Measurements from ENCODE around the gene ECI2. TPM values are rescaled to one million over a fixed set of nuclear protein-coding genes. Genes with fewer than 3 reads are reported as not detected.

The ECI2 gene
- total RNA-seq, 1 experiment from 2014 or later, result 61.4 TPM

DNA sequence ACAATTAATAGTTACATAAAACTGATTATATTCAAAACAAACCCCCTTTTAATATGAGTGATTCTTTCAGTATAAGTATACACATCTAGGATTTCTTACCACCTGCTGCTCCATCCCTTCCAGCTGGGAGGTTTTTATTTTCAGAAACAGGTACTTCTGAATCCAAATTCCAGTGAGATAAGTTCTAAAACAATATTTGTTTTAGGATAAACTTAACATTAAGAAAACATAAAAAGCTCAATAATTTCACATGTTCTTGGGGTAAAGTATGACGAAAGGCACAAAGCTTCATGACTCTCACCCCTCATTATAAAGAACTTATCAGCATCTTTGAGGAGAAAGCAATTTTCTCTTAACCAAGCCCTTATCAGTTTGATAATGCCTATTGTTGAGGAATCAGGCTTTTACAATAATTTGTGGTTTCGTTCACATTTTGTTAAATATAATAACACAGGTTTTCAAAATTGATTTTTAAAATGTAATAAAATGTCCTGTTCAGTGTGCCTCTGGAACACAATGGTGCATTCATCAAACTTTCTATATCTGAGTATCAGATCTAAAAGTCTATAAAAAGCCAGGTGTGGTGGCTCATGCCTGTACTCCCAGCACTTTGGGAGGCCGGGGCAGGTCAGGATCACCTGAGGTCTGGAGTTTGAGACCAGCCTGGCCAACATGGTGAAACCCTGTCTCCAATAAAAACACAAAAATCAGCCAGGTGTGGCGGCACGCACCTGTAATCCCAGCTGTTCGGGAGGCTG, 60.7 kb downstream of the ECI2 start:
- Mint-ChIP-seq H3K9me3 (no peaks in the 10 kb centered on the region), H3K4me3 (no peak overlapping the region), H3K27me3 (ENCODE audit: low read depth) (no peaks in the 10 kb centered on the region), H3K4me1 (peaks cover 4% of the 10 kb centered on the region; the same call in 1 of the 2 replicates), H3K27ac (no peak overlapping the region), H3K36me3 (no peaks in the 10 kb centered on the region)
- POLR2A ChIA-PET, result no interaction called here
- ATAC-seq (no peak), DNase-seq (ENCODE audit: low spot score) (no peak)
- CTCF ChIA-PET, result no interaction called here
- TF ChIP-seq SP1 (CRISPR knock-in tag; conservative IDR thresholded peaks at IDR 0.05), result no peak
- TF ChIP-seq CBFB (CRISPR knock-in tag; IDR thresholded peaks at IDR 0.05; ENCODE audit: low read depth), result no peak

DNA sequence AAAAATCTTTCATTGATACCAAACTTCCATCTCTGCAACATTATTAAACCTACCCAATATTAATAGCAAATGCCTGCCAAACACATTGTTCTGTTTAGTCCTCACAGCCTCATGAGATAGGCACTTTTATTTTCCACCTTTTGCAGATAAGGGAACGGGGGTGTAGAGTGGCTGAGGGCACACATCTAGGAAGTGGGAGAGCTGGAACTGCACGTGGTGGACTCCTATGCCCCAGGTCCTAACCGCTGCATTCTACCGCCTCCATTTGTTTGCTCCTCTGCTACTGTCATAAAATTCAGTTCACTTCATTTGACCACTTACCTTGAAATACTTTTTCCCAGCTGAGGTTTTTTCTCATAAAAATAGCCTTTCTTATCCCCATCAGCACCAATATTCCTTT, 64.0 kb downstream of the ECI2 start:
- H3K36me3 Mint-ChIP-seq, result no peaks in the 10 kb centered on the region
- no peak overlapping the region for H3K27ac Mint-ChIP-seq
- DNase-seq (ENCODE audit: low spot score) (no peak), ATAC-seq (no peak)
- no peak overlapping the region for H3K4me3 Mint-ChIP-seq
- no peaks in the 10 kb centered on the region for H3K9me3 Mint-ChIP-seq
- H3K27me3 Mint-ChIP-seq (ENCODE audit: low read depth), result no peaks in the 10 kb centered on the region
- ChIA-PET CTCF (no interaction called here), POLR2A (no interaction called here)
- H3K4me1 Mint-ChIP-seq, result peaks cover 10% of the 10 kb centered on the region
- TF ChIP-seq FOXP1 (CRISPR knock-in tag; IDR thresholded peaks at IDR 0.05; ENCODE audit: borderline replicate concordance) (no peak), ZNF396 (CRISPR knock-in tag; IDR thresholded peaks at IDR 0.05; ENCODE audit: borderline replicate concordance) (no peak), ATF1 (CRISPR knock-in tag; IDR thresholded peaks at IDR 0.05) (no peak), ZNF317 (CRISPR knock-in tag; IDR thresholded peaks at IDR 0.05; ENCODE audit: borderline replicate concordance, low read depth) (no peak), ETV6 (CRISPR knock-in tag; IDR thresholded peaks at IDR 0.05) (no peak), ZNF121 (CRISPR knock-in tag; IDR thresholded peaks at IDR 0.05) (no peak)
- TF ChIP-seq, protein P1, sequence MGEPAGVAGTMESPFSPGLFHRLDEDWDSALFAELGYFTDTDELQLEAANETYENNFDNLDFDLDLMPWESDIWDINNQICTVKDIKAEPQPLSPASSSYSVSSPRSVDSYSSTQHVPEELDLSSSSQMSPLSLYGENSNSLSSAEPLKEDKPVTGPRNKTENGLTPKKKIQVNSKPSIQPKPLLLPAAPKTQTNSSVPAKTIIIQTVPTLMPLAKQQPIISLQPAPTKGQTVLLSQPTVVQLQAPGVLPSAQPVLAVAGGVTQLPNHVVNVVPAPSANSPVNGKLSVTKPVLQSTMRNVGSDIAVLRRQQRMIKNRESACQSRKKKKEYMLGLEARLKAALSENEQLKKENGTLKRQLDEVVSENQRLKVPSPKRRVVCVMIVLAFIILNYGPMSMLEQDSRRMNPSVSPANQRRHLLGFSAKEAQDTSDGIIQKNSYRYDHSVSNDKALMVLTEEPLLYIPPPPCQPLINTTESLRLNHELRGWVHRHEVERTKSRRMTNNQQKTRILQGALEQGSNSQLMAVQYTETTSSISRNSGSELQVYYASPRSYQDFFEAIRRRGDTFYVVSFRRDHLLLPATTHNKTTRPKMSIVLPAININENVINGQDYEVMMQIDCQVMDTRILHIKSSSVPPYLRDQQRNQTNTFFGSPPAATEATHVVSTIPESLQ (CRISPR knock-in tag; IDR thresholded peaks at IDR 0.05), result no peak
- TF ChIP-seq, protein P2, sequence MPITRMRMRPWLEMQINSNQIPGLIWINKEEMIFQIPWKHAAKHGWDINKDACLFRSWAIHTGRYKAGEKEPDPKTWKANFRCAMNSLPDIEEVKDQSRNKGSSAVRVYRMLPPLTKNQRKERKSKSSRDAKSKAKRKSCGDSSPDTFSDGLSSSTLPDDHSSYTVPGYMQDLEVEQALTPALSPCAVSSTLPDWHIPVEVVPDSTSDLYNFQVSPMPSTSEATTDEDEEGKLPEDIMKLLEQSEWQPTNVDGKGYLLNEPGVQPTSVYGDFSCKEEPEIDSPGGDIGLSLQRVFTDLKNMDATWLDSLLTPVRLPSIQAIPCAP (CRISPR knock-in tag; IDR thresholded peaks at IDR 0.05), result no peak

DNA sequence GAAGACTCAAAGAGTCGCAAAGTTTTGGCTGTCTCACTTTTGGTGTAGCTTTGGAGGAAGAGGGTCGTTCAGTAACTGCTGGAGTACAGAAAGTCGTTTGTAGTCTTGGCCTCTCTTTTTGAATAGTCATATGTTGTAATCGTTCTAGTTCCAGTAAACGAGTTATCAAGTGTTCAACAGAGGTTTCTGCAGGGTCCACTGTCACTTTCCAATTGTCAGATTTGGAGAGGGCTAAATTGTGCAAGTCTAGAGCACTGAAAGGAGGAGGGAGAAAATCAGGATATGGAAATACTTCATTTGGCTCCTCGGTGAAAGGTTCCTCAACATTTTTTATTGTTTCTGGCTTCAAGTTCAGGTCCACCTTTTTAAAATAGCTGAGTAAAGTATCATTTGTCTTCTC, 66.2 kb downstream of the ECI2 start:
- TF ChIP-seq SMAD3 (CRISPR knock-in tag; IDR thresholded peaks at IDR 0.05; ENCODE audit: borderline replicate concordance) (no peak), NR3C1 (CRISPR knock-in tag; conservative IDR thresholded peaks at IDR 0.05; ENCODE audit: low read depth) (no peak), ZNF317 (CRISPR knock-in tag; IDR thresholded peaks at IDR 0.05; ENCODE audit: borderline replicate concordance, low read depth) (no peak), EMX1 (CRISPR knock-in tag; IDR thresholded peaks at IDR 0.05) (no peak), ZNF138 (CRISPR knock-in tag; conservative IDR thresholded peaks at IDR 0.05) (no peak), ZNF396 (CRISPR knock-in tag; IDR thresholded peaks at IDR 0.05; ENCODE audit: borderline replicate concordance) (no peak), NFATC4 (CRISPR knock-in tag; IDR thresholded peaks at IDR 0.05) (no peak)
- TF ChIP-seq, protein P3, sequence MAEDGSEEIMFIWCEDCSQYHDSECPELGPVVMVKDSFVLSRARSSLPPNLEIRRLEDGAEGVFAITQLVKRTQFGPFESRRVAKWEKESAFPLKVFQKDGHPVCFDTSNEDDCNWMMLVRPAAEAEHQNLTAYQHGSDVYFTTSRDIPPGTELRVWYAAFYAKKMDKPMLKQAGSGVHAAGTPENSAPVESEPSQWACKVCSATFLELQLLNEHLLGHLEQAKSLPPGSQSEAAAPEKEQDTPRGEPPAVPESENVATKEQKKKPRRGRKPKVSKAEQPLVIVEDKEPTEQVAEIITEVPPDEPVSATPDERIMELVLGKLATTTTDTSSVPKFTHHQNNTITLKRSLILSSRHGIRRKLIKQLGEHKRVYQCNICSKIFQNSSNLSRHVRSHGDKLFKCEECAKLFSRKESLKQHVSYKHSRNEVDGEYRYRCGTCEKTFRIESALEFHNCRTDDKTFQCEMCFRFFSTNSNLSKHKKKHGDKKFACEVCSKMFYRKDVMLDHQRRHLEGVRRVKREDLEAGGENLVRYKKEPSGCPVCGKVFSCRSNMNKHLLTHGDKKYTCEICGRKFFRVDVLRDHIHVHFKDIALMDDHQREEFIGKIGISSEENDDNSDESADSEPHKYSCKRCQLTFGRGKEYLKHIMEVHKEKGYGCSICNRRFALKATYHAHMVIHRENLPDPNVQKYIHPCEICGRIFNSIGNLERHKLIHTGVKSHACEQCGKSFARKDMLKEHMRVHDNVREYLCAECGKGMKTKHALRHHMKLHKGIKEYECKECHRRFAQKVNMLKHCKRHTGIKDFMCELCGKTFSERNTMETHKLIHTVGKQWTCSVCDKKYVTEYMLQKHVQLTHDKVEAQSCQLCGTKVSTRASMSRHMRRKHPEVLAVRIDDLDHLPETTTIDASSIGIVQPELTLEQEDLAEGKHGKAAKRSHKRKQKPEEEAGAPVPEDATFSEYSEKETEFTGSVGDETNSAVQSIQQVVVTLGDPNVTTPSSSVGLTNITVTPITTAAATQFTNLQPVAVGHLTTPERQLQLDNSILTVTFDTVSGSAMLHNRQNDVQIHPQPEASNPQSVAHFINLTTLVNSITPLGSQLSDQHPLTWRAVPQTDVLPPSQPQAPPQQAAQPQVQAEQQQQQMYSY (CRISPR knock-in tag; IDR thresholded peaks at IDR 0.05), result no peak
- TF ChIP-seq, protein P4, sequence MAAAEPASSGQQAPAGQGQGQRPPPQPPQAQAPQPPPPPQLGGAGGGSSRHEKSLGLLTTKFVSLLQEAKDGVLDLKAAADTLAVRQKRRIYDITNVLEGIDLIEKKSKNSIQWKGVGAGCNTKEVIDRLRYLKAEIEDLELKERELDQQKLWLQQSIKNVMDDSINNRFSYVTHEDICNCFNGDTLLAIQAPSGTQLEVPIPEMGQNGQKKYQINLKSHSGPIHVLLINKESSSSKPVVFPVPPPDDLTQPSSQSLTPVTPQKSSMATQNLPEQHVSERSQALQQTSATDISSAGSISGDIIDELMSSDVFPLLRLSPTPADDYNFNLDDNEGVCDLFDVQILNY (CRISPR knock-in tag; IDR thresholded peaks at IDR 0.05), result no peak
- TF ChIP-seq, protein P5, sequence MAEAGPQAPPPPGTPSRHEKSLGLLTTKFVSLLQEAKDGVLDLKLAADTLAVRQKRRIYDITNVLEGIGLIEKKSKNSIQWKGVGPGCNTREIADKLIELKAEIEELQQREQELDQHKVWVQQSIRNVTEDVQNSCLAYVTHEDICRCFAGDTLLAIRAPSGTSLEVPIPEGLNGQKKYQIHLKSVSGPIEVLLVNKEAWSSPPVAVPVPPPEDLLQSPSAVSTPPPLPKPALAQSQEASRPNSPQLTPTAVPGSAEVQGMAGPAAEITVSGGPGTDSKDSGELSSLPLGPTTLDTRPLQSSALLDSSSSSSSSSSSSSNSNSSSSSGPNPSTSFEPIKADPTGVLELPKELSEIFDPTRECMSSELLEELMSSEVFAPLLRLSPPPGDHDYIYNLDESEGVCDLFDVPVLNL (CRISPR knock-in tag; IDR thresholded peaks at IDR 0.05; ENCODE audit: borderline replicate concordance, low read depth), result no peak
- DNase-seq (ENCODE audit: low spot score) (no peak), ATAC-seq (no peak)
- no peak overlapping the region for H3K27ac Mint-ChIP-seq
- POLR2A ChIA-PET, result no interaction called here
- no peaks in the 10 kb centered on the region for H3K27me3 Mint-ChIP-seq (ENCODE audit: low read depth)
- H3K9me3 Mint-ChIP-seq, result no peaks in the 10 kb centered on the region
- H3K4me3 Mint-ChIP-seq, result no peak overlapping the region
- H3K4me1 Mint-ChIP-seq, result peaks cover 10% of the 10 kb centered on the region
- CTCF ChIA-PET, result no interaction called here
- peaks cover 6% of the 10 kb centered on the region for H3K36me3 Mint-ChIP-seq
